ENCODE data around the gene FBXW8.

The FBXW8 gene

GRCh38 chr12:117060246-117060928 is 149.6 kb downstream of the FBXW8 start:
- peak in 3 of 14 donors; percentile 16 to 73 (median 42) for DNase-seq

- no peak for DNase-seq
Measured at GRCh38 chr12:117060929-117061305, 150.2 kb downstream of the FBXW8 start.

GRCh38 chr12:117061555-117062079 is 150.9 kb downstream of the FBXW8 start:
- DNase-seq: no peak

- DNase-seq: peak in 9 of 14 donors; percentile 21 to 75 (median 54)
Measured at GRCh38 chr12:117063162-117063911, 152.6 kb downstream of the FBXW8 start.

GRCh38 chr12:117064049-117064448 is 153.3 kb downstream of the FBXW8 start:
- no peak for DNase-seq

GRCh38 chr12:117064596-117064995 is 153.8 kb downstream of the FBXW8 start:
- no peak for DNase-seq

GRCh38 chr12:117067016-117067415 is 156.3 kb downstream of the FBXW8 start:
- DNase-seq: no peak

GRCh38 chr12:117067638-117068037 is 156.9 kb downstream of the FBXW8 start:
- DNase-seq: no peak

GRCh38 chr12:117068492-117068891 is 157.7 kb downstream of the FBXW8 start:
- no peak for DNase-seq

GRCh38 chr12:117069101-117069797 is 158.5 kb downstream of the FBXW8 start:
- DNase-seq: no peak

GRCh38 chr12:117069926-117070900 is 159.5 kb downstream of the FBXW8 start:
- DNase-seq: peak in 2 of 14 donors; percentile 4 to 11

GRCh38 chr12:117071009-117071408 is 160.3 kb downstream of the FBXW8 start:
- DNase-seq: no peak

- DNase-seq: no peak
Measured at GRCh38 chr12:117072106-117072505, 161.4 kb downstream of the FBXW8 start.

GRCh38 chr12:117072736-117073490 is 162.2 kb downstream of the FBXW8 start:
- DNase-seq: no peak

GRCh38 chr12:117073611-117074010 is 162.9 kb downstream of the FBXW8 start:
- DNase-seq: no peak

- no peak for DNase-seq
Measured at GRCh38 chr12:117076410-117077372, 165.9 kb downstream of the FBXW8 start.

- no peak for DNase-seq
Measured at GRCh38 chr12:117079487-117079886, 168.7 kb downstream of the FBXW8 start.

GRCh38 chr12:117080661-117081144 is 170.0 kb downstream of the FBXW8 start:
- DNase-seq: no peak
